GM21825 (cell line): ENCODE results near the gene CA10.

Experiments
- ATAC-seq: cut with Tn5 transposase; IDR thresholded peaks from one replicate; pipeline ENCODE4 v1.9.1; 2021; ENCODE audit warnings: mild to moderate bottlenecking, moderate library complexity; ENCODE audit not compliant: unreplicated experiment

Gene CA10

DNA sequence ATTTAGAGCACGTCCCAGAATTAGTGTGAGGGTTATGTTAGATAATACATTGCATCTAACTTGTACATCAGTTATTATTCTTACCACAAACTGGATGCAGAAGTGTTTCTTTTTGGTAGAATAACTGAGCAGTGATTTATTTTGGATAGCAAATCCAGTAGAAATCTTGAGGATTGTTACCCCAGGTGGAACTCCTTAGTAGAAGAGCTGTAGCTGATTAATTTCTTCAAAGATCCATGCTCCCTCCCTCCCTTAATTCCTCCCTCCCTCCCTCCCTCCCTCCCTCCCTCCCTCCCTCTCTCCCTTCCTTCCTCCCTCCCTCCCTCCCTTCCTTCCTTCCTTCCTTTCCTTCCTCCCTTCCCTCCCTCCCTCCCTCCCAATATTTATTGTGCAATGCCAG is 337.7 kb downstream of the CA10 start:
- ATAC-seq: no peak

DNA sequence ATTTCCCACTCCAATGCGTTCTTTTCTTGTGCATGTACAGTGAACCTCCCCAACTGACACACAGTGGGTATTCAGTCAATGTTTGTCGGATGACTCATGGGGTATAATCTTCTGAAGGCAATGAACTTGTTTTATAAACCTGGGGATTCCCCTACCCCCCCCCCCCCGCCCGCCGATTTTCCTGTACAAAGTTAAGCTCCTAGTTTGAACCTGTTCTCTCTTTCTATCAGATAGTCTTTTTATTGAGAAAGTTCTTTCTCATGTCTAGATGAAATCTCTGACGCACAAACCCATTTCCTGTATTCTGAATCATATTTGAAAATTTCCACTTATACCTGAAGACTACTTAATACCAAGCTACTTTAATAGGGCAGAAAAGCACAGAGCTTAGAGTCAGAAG is 338.3 kb downstream of the CA10 start:
- no peak for ATAC-seq

DNA sequence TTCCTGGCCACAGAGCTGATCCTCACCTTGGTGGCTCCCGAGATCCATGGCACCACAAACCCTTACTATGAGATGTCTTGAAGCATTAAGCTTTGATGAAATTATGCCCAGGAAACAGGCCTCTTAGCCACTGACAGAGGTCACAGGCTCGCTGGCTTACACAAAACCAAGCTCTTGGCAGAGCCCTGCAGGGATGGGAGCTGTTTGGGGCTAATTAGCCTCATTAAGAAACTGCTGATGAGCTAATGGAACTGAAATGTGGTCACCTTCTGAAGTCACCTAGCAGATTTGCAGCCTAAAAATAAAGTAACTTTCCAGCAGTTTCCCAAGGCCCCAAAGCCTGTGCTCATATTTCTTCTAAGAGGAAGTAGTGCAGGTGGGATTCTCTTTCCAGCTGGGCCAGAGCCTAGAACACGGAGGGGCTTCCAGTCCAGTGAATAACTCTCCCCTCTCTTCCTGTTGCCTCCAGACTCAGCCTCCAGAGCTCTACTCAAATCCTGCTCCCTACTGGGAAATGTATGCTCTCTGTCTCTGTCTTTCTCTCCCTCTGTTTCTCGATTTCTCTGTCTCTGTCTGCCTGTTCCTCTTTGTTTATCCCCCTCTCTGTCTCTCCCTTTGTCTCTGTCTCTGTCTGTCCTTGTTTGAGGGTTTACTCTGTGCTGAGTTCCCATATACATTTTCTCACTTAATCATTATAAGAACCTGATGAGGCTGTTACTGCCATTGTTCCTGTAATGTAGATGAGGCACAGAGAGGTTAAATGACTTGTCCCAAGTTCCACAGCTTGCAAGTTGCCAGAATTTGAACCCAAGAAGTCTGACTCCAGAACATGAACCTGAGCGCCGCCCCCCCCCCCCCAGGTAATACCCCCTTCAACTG is 338.9 kb downstream of the CA10 start:
- ATAC-seq: no peak

DNA sequence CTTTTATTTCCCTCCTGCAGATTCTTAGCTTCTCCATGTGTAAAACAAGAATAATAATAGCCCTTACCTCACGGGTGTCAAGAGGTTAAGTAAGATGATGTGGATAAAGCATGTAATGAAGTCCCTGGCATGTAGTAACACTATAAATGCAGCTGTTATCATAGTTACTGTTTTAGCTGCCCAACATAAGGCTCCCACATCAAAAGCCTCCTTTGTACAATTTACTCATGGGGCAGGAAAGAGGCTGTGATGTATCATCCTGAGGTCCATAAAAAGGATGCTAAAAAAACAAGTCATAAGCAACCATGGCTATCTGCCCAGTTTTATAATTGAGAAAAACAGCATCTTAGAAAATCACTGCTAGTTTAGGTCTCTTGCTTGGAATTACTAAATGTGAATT is 339.7 kb downstream of the CA10 start:
- no peak for ATAC-seq

DNA sequence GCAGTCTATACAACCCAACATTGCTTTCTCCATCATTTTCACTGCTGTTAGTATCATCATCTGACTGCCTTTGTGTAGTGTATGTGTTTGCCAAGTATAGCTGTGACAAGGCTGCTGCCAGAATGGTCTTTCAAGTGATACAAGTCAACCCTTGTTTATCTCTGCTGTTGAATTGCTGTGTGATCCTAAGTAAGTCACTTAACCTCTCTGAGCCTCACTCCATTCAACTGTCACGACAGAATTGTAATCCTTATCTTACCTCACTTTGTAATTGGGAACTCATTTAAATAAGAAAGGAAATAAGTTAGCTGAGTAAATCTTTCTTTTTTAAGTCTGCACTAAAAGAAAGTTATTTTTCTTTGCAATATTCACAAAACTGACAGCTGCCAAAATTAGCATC is 340.6 kb downstream of the CA10 start:
- ATAC-seq: no peak

DNA sequence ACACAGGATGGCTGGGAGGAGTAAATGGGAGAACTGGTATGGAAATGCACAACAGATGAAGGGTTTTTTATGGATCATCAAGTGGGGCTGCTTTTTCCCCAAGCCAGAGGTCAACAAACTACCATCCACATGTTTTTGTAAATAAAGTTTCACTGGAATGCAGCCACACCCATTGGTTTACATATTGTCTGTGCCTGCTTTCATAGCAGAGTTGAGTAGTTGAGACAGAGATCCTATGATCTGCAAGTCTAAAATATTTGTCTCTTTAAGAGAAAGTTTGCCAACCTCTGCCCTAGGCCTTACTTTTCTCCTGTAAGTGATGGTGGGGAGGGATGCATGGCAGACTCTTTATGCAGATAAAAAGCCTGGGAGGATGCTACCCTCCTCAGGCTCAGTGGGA is 341.4 kb downstream of the CA10 start:
- no peak for ATAC-seq

DNA sequence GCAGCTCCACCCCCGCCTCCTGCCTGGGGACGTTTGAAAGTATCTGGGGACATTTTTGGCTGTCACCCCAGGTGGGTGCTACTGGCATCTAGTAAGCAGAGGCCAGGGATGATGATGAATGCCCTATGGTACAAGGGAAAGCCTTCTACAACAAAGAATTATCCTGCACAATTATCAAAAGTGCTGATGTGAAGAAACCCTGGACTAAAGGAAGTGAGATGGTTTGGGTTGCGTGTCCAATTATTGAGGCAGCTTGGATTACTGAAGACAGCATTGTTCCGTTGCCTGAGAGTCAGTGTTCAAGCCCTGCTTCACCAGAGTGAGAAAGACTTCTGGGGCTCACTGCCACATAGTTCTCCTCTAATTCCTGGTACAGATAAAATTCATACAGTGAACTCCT is 343.4 kb downstream of the CA10 start:
- ATAC-seq: no peak

DNA sequence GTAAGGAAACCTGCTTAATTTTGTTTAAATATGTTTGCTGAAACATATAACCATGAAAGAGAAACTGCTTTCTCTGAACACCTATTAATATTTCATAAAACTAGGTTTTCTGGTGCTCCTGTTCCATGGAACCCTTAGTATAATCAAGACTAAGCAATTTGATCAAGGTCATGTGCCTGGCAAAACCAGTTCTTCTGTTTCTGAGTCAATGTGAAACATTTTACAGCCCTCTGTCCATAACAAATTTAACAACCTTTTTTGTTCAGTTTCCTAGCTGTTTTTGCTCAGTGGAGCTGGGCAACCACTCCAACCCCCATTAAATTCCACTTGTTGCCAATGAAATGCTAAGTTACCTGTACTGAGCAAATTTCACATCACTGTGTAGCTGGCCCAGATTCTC is 344.0 kb downstream of the CA10 start:
- no peak for ATAC-seq

DNA sequence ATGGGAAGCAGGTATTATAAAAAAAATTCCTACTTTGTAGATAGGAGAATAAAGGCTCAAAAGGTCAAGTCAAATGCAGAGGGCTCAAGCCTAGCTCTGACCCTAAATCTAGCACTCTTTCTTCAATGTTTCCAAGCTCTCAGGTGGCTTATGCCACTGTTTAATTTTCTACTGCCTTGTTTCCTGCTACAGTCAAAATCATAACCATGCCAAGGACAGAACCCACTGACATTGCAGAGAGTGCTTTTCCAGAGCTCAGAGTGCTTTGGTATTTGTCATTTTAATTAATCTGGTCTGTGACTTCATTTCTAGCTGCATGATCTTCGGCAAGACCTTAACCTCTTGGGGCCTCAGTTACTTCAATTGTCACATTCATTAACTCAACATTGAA is 344.7 kb downstream of the CA10 start:
- ATAC-seq: no peak

DNA sequence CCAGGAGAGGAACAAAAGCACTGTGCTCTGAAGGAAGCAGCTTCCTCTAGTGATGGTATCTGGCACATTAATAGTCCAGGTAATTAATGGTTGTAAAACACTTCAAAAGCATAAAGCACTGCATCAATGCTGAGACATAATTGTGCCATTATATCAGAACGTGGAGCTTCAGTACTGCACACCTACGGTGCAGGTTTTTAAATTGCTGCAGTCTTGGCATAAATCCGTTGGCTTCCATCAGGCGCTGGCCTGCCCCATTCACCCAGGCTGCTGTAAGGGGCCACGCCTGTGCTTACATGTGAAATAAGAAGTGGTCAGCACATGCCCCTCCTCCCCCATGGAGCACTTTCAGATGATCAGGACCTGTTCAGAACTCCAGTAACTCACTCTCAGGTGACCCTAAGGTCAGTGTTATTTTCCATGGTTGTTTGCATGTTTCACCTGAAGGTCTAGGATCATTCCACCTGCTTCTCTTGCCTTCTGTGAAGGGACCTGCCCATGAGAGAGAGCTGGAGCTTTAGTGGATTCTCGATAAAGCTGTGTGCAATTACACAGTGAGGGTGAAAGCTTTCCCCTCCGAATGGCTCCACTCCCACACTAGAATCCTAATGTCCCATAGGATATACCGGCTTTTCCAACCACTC is 345.3 kb downstream of the CA10 start:
- ATAC-seq: no peak

DNA sequence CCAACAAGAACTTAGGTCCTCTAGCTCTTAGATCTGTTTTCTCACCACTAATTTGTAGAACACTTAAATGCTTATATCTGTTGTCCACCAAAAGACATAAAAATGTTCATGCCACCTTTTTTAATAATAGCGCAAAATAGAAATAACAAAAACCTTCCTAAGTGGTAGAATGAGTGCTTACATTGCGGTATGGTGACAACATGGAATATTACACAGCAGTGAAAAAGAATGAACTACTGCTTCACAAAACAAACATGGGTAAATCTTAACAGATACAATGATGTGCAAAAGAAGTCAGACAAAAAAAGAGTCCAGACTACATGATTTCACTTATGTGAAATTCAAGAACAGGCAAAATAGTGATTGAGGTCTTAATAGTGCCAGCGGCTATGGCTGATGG is 351.1 kb downstream of the CA10 start:
- ATAC-seq: no peak

DNA sequence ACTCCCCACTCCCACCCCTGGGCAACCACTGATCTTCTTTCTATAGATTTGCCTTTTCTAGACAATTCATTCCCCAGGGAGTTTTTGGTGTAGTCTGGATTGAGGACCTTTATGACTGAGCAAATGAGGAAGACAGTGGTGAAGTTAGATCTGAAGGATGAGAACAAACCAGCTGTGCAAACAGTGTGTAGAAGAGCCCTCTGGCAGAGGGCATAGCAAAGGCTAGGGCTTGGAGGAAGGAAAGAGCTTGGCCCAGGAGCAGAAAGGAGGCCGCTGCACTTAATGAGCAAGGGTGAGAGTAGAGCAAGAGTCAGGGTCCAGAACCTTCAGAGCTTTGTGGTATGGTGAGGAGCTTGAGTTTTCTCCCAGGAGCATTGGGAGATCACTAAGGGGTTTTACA is 352.7 kb downstream of the CA10 start:
- ATAC-seq: no peak

DNA sequence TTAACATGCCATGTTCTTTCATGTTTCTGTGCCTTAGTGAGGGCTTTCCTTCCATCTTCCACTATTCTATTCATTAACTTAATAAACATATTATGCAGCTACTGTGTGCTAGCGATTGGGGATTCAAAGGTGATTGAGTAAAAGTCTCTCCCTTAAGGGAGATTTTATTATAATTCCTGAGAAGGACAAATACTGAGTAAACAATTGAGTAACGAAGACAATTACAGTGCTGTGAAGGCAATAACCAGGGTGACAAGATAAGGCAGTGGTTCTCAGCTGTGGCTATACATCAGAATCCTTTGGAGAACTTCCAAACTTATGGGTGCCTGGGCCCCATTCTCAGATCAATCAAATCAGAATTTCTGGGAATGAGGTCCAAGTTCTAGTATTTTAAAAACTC is 353.3 kb downstream of the CA10 start:
- ATAC-seq: no peak

DNA sequence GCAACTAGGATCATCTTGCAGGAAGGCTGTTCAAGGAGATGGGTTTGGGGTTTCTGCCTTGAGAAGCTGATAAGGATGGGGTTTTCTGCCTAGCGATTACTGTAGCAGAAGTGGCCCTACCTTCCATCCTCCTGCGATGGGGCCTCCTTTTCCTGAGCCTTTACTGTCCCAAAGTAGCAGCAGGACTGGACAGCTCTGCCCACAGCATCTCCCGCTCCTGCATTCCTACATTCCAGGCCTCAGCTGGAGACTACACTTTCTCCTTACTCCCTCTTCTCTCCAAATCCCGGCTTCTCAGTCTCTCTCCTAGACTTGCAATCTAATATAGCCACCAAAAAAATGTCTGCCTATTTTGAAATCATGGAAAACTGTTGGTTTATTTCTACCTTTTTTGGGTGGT is 355.4 kb downstream of the CA10 start:
- no peak for ATAC-seq

DNA sequence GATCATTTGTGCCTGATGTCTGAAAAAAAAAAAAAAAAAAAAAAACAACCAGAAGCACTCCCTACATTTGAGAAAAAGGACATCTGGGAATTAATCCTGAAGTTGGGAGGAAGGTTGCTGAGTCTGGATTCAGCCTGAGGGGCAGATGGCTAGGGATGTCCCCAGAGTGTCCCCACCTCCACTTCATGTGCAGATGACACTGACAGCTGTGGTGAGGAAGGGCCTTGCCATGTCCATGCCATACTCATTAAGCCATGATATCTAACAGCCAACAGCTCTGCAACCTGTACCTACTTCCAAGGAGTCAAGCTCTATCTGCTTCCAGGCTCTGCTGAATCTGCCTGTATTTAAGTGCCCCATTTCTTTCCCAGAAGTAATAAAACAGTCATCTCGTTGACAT is 356.0 kb downstream of the CA10 start:
- ATAC-seq: no peak

DNA sequence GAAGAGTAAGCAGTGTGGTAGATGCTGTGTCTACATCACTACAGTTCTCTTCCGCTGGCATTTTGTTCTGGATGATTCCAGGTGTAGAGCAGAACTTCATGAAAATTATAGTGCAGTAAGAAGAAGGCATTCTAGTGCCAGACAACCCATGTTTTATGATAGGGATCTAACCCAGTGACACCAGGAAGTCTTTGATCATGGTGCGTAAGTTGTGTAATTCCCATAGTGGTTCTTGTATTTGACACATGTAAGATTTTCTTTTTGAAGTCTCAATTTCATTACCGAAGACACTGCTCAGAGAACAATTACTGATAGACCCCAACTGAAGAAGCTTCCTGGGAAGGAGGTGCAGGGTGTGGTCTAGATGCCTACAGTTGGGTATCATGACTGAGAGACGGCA is 356.9 kb downstream of the CA10 start:
- no peak for ATAC-seq

DNA sequence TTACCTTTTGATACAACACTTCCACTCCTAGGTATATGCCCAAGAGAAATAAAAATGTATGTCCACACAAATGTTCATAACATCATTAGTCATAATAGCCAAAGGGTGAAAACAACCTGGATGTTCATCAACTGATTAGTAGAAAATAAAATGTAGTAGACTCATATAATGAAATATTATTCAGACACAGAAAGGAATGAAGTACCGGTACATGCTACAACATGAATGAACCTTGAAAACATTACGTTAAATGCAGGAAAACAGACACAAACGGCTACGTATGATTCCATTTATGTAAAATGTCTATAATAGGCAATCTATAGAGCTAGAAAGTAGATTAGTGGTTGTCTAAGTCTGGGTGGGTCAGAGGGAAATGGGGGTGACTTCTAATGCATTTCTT is 358.5 kb downstream of the CA10 start:
- no peak for ATAC-seq

DNA sequence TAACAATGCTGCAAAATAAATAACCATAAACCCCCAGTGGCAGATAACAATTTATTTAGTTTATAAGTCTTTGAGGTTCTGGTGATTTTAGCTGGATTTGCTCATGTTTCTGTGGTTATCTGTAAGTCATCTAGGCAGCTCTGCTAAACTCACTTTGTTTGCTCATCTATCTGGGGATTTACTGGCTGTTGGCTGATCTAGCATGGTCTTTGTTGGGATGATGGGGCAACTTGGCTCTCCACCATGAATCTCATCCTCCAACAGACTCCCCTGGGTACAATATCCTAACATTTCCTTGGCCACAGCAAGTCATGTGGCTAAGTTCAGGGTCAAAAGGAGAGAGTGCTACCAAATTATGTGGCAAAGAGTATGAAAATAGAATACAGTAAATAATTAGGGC is 359.3 kb downstream of the CA10 start:
- ATAC-seq: no peak

DNA sequence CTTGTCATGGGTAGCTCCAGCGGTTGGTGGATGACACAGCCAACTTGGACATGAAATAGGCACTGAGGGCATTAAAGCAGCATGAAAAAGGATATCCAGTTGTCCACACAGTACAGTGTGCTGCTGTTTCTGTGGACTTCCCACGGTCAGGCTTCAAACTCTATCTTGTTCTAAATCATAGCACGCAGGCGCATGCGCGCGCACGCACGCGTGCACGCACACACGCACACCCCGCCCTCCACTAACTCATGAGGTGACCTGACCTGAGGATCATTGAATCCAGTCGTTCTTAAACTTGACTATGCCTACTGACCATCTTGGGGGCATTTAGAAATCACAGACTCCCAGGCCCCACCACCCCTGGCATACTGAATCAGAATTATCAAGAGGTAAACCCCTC is 361.4 kb downstream of the CA10 start:
- no peak for ATAC-seq

DNA sequence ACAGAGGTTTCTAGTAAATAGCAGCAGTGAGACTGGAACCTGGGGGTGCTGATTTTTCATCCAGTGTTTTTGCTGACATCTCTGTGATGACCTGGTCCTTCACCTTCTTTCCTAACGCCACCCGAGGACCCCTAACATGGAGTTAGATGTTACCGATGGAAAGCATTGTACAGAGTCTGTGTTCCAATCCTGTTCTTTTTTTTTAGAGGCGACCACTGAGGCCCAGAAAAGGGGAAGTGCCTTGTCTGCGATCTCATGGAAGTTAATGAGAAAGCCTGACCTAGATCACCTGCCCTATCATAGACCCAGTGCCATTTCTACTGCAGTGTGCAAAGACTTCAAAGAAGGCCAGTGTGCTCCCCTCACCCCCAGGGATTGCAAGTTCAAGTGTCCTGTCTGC is 362.5 kb downstream of the CA10 start:
- no peak for ATAC-seq

DNA sequence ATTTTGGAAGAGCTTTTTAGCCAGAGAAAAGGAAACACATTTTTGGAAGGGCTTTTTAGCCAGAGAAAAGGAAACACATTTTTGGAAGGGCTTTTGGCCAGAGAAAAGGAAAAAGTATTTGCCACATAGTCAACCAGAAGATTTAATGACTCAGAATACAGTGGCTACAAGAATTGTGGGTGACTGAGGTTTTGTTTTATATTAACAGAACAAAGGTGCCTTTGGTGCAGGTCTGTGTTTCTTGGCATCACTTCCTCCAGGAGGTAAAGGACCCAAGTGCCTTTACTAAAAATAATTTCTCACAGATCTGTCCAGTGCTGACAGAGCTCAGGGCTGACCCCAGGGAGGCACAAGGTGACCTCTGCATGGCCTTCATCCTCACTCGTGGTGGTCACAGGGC is 363.1 kb downstream of the CA10 start:
- no peak for ATAC-seq

DNA sequence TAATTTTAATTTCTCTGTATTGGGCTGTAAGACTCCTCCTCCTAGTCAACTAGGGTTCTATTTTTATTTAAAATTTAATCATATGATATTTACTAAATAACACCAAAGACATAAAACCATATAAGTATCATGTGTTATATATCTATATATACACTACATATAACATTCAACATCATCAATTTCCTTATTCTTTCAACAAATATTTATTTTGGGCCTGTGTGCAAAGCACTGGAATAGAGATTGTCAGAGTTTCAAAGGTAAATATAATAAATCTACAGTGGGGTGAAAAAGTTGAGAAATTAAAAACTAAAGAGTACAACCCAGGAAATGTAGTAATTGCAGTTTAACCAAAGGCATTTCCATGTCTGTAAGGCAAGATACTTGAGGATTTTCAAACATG is 364.0 kb downstream of the CA10 start:
- no peak for ATAC-seq

DNA sequence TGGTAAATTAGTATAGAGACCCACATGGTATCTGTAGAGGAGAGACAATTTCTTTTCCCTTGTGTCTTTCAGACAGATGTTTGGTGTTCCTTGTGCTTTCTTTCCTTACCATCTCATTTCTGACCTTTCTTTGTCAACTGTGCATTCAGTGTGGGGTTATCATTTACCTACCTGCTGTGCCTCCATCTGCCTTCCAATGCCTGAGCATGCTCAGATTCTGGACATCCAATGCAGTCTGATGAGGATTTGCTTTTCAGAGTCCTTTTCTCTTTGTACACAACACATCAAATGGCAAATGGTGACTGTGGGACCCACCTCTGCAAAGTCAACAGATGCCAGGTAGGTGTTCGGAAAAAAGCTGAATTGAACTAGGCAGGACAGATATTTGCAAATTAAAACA is 364.8 kb downstream of the CA10 start:
- no peak for ATAC-seq
